Endothelial cell of umbilical vein (primary cell): Measurements from ENCODE around the gene PEMT. TPM values are rescaled to one million over a fixed set of nuclear protein-coding genes. Genes with fewer than 3 reads are reported as not detected.

Source experiments
- BruUV-seq: library from RNA; stranded (reverse); fragments of 400-500 nt; replicated peaks from 2 replicates; lab custom pipeline; 2021; lab: Mats Ljungman, UMichigan
- CTCF ChIA-PET: fragments of 300-600, 350-600 bp; sonication (Branson Sonifier 250); formaldehyde crosslinking; loops from one replicate; lab custom pipeline; 2021; ENCODE audit warnings: antibody characterized with exemption, inconsistent platforms; lab: Charles Lee
- POLR2A ChIA-PET: fragments of 300-600, 350-600 bp; sonication (Branson Sonifier 250); formaldehyde crosslinking; loops from one replicate; lab custom pipeline; 2021; ENCODE audit warnings: antibody characterized with exemption, inconsistent platforms; lab: Charles Lee
- DNase-seq: peaks from one replicate; pipeline ENCODE4 v3.0.0-alpha.2; 2011; ENCODE audit warnings: low read depth, low spot score
- FAIRE-seq: peaks from 2 replicates; lab custom pipeline; 2011; peaks lifted over from hg19 to GRCh38; lab: Jason Lieb, UNC
- H2AFZ ChIP-seq: 2 replicates; pipeline ENCODE4 v1.6.0; 2012; ENCODE audit warnings: low read depth, low read length, control low read depth, inconsistent platforms
- H3K27ac ChIP-seq: 2 replicates; pipeline ENCODE4 v1.5.1; 2011; ENCODE audit warnings: low read depth, mild to moderate bottlenecking, control low read depth, low read length, moderate library complexity; ENCODE audit not compliant: insufficient read depth
- H3K27me3 ChIP-seq, 2 experiments: 2 replicates each; pipeline versions ENCODE4 v1.6.0 to v1.6.1; 2011; ENCODE audit warnings: low read length in 2 of 2, mixed read lengths in 1 of 2; ENCODE audit not compliant: control insufficient read depth in 2 of 2, insufficient read depth in 2 of 2
- H3K36me3 ChIP-seq, 2 experiments: 2 replicates in 1 of 2; 3 replicates in 1 of 2; pipeline ENCODE4 v1.5.1; 2011; ENCODE audit warnings: low read length in 2 of 2, mild to moderate bottlenecking in 1 of 2, moderate library complexity in 1 of 2; ENCODE audit not compliant: control insufficient read depth in 2 of 2, insufficient read depth in 2 of 2; ENCODE audit errors: extremely low read depth in 1 of 2
- H3K4me1 ChIP-seq: 3 replicates; pipeline ENCODE4 v1.5.1; 2011; ENCODE audit warnings: mild to moderate bottlenecking, low read length; ENCODE audit not compliant: control insufficient read depth, insufficient read depth; ENCODE audit errors: extremely low read depth
- H3K4me2 ChIP-seq: 2 replicates; pipeline ENCODE4 v1.6.1; 2011; ENCODE audit warnings: low read length, control low read depth, mixed read lengths; ENCODE audit not compliant: insufficient read depth
- H3K4me3 ChIP-seq, 3 experiments: fragments of 200-600 bp in 1 of 3; sonication (generic), shearing (Covaris generic) in 1 of 3; replicated peaks in 1 of 3; 2 replicates each; pipeline ENCODE4 v1.5.1; 2011 to 2016; ENCODE audit warnings: control low read depth in 3 of 3, low read length in 3 of 3, mild to moderate bottlenecking in 2 of 3, inconsistent platforms in 1 of 3, low read depth in 1 of 3, moderate library complexity in 1 of 3; ENCODE audit not compliant: insufficient read depth in 1 of 3
- H3K79me2 ChIP-seq: 2 replicates; pipeline ENCODE4 v1.6.0; 2012; ENCODE audit warnings: low read length, inconsistent platforms; ENCODE audit not compliant: control insufficient read depth, insufficient read depth
- H3K9ac ChIP-seq: replicated peaks from 2 replicates; pipeline ENCODE3; 2011; ENCODE audit warnings: low read length, control low read depth; ENCODE audit not compliant: insufficient read depth; ENCODE audit errors: extremely low read depth
- H3K9me1 ChIP-seq: replicated peaks from 3 replicates; pipeline ENCODE4 v1.6.0; 2011; ENCODE audit warnings: mild to moderate bottlenecking, low read length; ENCODE audit not compliant: control insufficient read depth, insufficient read depth; ENCODE audit errors: extremely low read depth
- H3K9me3 ChIP-seq: replicated peaks from 2 replicates; pipeline ENCODE4 v1.5.1; 2012; ENCODE audit warnings: low read length, inconsistent platforms; ENCODE audit not compliant: control insufficient read depth, insufficient read depth
- H4K20me1 ChIP-seq: replicated peaks from 2 replicates; pipeline ENCODE3; 2011; ENCODE audit warnings: mild to moderate bottlenecking, low read length; ENCODE audit not compliant: control insufficient read depth, insufficient read depth; ENCODE audit errors: extremely low read depth
- CTCF ChIP-seq, 2 donors: IDR thresholded peaks; 1 replicate in 1 of 2; 2 replicates in 1 of 2; pipeline ENCODE4 v1.5.1; 2011; ENCODE audit warnings: low read length in 2 of 2, mild to moderate bottlenecking in 2 of 2, moderate library complexity in 2 of 2, control low read depth in 1 of 2, inconsistent platforms in 1 of 2, low read depth in 1 of 2; ENCODE audit not compliant: insufficient read depth in 1 of 2; ENCODE audit errors: extremely low read depth in 1 of 2
- EZH2 ChIP-seq: IDR thresholded peaks from 2 replicates; pipeline ENCODE4 v1.6.1; 2012; ENCODE audit warnings: borderline replicate concordance, low read depth, mild to moderate bottlenecking, moderate library complexity, low read length, inconsistent platforms; ENCODE audit not compliant: severe bottlenecking
- FOS ChIP-seq: IDR thresholded peaks from 2 replicates; pipeline ENCODE4 v1.6.1; 2011; ENCODE audit warnings: mild to moderate bottlenecking, low read length, moderate library complexity, borderline replicate concordance; ENCODE audit not compliant: insufficient read depth
- GATA2 ChIP-seq: IDR thresholded peaks from 2 replicates; pipeline ENCODE4 v1.7.0; 2011; ENCODE audit warnings: low read depth, mild to moderate bottlenecking, moderate library complexity, mixed read lengths, low read length; ENCODE audit not compliant: insufficient read length, insufficient read depth
- MAX ChIP-seq: IDR thresholded peaks from 2 replicates; pipeline ENCODE4 v1.6.1; 2011; ENCODE audit not compliant: insufficient read depth, insufficient read length
- MYC ChIP-seq: IDR thresholded peaks from one replicate; pipeline ENCODE4 v1.6.1; 2011; ENCODE audit warnings: mild to moderate bottlenecking, low read depth, low read length
- POLR2A ChIP-seq: IDR thresholded peaks from 2 replicates; pipeline ENCODE4 v1.6.1; 2012; ENCODE audit warnings: low read depth, mild to moderate bottlenecking, control low read depth, low read length
- POLR2AphosphoS5 ChIP-seq: IDR thresholded peaks from 2 replicates; pipeline ENCODE4 v1.6.1; 2012; ENCODE audit warnings: low read depth, mild to moderate bottlenecking, control low read depth, low read length, moderate library complexity; ENCODE audit not compliant: insufficient read depth
- dilution Hi-C: fragments of 300-500 bp; cut with MboI; formaldehyde crosslinking; loops from one replicate; pipeline ENCODE4 v1.15.0; 2019; ENCODE audit warnings: low sequenced_read_pairs; ENCODE audit not compliant: extremely low pct_ligation_motif_present
- intact Hi-C: fragments of 100-400 bp; cut with micrococcal nuclease; formaldehyde crosslinking; loops from one replicate; pipeline ENCODE4 v1.10.0; 2022
- polyA plus RNA-seq, 4 experiments: library from polyadenylated mRNA; depleted of rRNA in 3 of 4; stranded (reverse) in 3 of 4; unstranded in 1 of 4; fragments of >200 nt; gene quantifications; 2 replicates each; pipeline versions ENCODE4 v1.2.1 to v1.2.3, GENCODE V29; 2011 to 2012; ENCODE audit warnings: missing spikeins in 1 of 4
- total RNA-seq: library from RNA; stranded (reverse); gene quantifications from 2 replicates; pipeline ENCODE4 v1.2.3, GENCODE V29; 2021

Gene PEMT
- total and polyA plus RNA-seq, 2 donors (not counting 3 experiments of a cell fraction or from before 2014, with no cell fraction given): 35.1 to 58.4 TPM

GRCh38 chr17:17496189-17497064 is 95.1 kb downstream of the PEMT start, which contains the start of gene RASD1:
RASD1 (minus strand) TSS chr17:17496395; CDS start chr17:17496181, 214 bp downstream.
- Histone ChIP-seq H3K4me3 (peak within 1 kb of the TSS; percentile 39 to 74 (median 71)), H3K9me1 (no peaks in the 10 kb centered on the region), H3K27me3 (no peaks in the 10 kb centered on the region), H3K36me3 (peaks cover 3 to 4% of the 10 kb centered on the region in 2 experiments), H2AFZ (peak within 1 kb of the TSS; percentile 88), H3K4me1 (peaks cover 13% of the 10 kb centered on the region), H3K27ac (peak within 1 kb of the TSS; percentile 71), H3K4me2 (peak within 1 kb of the TSS; percentile 79), H3K9me3 (no peaks in the 10 kb centered on the region), H3K9ac (peak within 1 kb of the TSS; percentile 71), H3K79me2 (no peaks in the 10 kb centered on the region), H4K20me1 (no peaks in the 10 kb centered on the region)
- dilution Hi-C loops (no loop called here), intact Hi-C loops (loop anchor here (1.0 to 10.0 kb wide), 8 partner anchors 50 to 418 kb away; partner anchors contain the start of gene PEMT)
- TF ChIP-seq MYC (no peak), POLR2A (peak; percentile 91), POLR2AphosphoS5 (peak; percentile 94), EZH2 (no peak), GATA2 (no peak), CTCF (IDR thresholded peaks at IDR 0.05; ENCODE audit: extremely low read depth in 1 of 2, insufficient read depth in 1 of 2, low read depth in 1 of 2, low read length in 2 of 2) (peak; percentile 79 to 93), MAX (no peak), FOS (no peak)
- DNase-seq (peak; percentile 77), FAIRE-seq (peak; percentile 84)
- no TSS peak for BruUV-seq
- ChIA-PET CTCF (interaction anchor here (0.6 to 3.1 kb wide), 58 partner anchors 9 to 1441 kb away, joined by 3 to 84 read pairs (median 4); partner anchors contain the start of gene PEMT), POLR2A (interaction anchor here (0.5 to 2.7 kb wide), 24 partner anchors 8 to 476 kb away, joined by 3 to 11 read pairs (median 3); partner anchors contain the start of genes DRC3, PEMT and TOM1L2)
